ENCODE data around the gene UCKL1. TPM values are rescaled to one million over a fixed set of nuclear protein-coding genes. Genes with fewer than 3 reads are reported as not detected.

The UCKL1 gene
- total RNA-seq, 3 donors from 2014 or later = 37.4 to 57.8 (median 43.6) TPM

DNA sequence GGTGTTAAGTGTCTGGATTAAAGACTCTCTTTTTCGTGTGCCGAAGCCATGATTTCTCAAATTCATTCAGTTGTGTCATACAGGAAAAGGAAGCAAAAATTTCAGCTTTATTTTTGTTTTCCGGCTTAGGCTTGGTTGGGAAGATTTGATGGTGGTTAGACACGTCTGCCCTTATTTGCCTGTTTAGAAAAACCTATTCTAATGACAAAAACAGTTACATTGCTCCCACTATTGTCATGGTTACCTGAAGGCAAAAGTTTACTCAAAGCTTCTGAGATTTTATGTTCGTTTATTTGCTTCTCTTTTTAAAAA lies 60.3 kb downstream of the UCKL1 start:
- peak overlapping the region; percentile 40 for H3K4me3 ChIP-seq
- H3K4me1 ChIP-seq (ENCODE audit: low read depth) = peaks cover 33% of the 10 kb centered on the region
- intact Hi-C loops (cut with DNase I, micrococcal nuclease) = no loop called here
- H3K36me3 ChIP-seq (ENCODE audit: low read depth) = peaks cover 2% of the 10 kb centered on the region
- TF ChIP-seq, protein P1, sequence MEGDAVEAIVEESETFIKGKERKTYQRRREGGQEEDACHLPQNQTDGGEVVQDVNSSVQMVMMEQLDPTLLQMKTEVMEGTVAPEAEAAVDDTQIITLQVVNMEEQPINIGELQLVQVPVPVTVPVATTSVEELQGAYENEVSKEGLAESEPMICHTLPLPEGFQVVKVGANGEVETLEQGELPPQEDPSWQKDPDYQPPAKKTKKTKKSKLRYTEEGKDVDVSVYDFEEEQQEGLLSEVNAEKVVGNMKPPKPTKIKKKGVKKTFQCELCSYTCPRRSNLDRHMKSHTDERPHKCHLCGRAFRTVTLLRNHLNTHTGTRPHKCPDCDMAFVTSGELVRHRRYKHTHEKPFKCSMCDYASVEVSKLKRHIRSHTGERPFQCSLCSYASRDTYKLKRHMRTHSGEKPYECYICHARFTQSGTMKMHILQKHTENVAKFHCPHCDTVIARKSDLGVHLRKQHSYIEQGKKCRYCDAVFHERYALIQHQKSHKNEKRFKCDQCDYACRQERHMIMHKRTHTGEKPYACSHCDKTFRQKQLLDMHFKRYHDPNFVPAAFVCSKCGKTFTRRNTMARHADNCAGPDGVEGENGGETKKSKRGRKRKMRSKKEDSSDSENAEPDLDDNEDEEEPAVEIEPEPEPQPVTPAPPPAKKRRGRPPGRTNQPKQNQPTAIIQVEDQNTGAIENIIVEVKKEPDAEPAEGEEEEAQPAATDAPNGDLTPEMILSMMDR (IDR thresholded peaks at IDR 0.05) = no peak
- no peak for DNase-seq
- no peaks in the 10 kb centered on the region for H3K9me3 ChIP-seq
- ATAC-seq = no peak

DNA sequence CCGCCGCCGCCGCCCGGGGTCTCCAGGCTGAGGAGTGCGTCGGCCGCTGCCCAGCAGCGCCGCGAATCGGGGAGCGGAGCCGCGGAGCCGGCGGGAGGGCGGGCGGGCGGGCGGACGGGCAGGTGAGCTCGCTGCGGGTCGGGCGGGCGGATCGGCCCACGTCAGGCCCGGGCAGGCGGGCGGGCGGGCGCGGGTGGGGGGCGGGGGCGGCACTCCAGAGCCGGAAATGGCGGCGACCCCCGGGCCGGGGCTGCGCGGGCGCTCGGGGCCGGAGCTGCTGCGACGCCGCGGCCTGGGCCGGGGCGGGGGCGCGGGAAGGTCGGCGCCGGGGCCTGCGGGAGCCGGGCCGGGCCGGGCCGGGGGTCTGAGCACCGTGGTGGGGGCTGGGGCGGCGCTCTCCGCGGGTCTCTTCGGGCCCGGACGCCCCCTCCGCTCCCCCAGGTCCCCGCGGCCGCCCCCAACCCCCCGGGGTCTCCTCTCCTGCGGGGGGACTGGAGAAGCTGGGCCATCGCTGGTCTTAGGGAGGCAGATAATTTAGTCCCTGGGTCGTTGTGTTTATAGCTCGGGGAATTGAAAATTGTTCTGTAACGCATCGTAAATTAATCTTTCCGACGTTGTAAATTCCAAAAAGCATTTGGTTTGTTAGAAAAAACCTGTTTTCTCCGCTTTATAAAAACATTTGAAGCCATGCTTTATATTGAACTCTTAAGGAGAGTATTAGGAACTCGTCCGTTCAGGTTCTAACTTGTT lies 60.8 kb downstream of the UCKL1 start:
- TF ChIP-seq, protein P1 (IDR thresholded peaks at IDR 0.05) = no peak
- intact Hi-C loops (cut with DNase I, micrococcal nuclease) = no loop called here
- Histone ChIP-seq H3K36me3 (ENCODE audit: low read depth) (peaks cover 5% of the 10 kb centered on the region), H3K4me1 (ENCODE audit: low read depth) (peaks cover 31% of the 10 kb centered on the region), H3K4me3 (peak overlapping the region; percentile 40), H3K9me3 (no peaks in the 10 kb centered on the region)
- ATAC-seq (no peak), DNase-seq (peak in 1 of 3 donors; percentile 57)

DNA sequence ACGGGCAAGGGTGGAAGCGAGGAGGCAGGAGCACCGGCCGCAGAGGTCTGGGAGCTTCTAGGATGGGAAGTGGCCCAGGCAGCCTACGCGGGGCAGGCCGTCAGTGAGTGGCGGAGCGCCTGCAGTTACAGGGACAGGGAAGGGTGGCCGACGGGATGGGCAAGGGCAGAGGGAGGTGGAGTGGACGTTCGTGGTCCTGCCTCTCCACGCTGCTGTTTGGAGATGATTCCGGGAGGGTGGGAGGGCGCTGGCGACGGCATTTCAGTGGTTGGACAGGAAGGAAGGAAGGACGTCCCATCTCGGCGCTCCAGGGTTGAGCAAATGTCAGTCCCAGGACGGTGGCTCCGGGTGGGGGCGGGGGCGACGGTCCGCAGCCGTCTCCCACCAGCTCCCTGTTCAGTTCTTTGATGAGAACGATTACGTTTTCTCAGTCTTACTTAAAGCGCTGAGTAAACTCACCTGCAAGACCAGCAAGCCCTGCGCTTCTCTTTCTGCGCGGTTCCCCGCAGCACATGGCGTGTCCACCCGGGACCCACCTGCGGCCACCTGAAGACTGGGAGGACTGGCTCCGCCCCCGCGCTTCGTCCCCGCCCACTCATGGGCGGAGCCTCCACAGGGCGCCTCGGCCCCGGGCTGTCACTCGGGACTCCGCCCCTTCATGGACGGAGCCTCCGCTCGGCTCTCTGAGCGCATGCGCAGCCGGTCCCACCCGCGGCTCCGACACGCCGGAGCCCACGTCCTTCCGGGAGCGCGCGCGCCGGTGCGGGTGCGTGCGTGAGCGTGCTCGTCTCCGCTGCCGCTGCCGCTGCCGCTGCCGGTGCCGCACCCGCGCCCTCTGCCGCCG lies 61.6 kb downstream of the UCKL1 start, which contains the start of gene DNAJC5:
DNAJC5 (plus strand) TSS at position 769 of the 844 bp plus-strand sequence. CDS start 33,220 bp downstream, outside the sequence.
- DNase-seq (peak; percentile 96 to 98 (median 97)), ATAC-seq (peak; percentile 93)
- no peaks in the 10 kb centered on the region for H3K9me3 ChIP-seq
- H3K4me3 ChIP-seq = peak within 1 kb of the TSS; percentile 40
- peaks cover 31% of the 10 kb centered on the region for H3K4me1 ChIP-seq (ENCODE audit: low read depth)
- TF ChIP-seq, protein P1 (IDR thresholded peaks at IDR 0.05) = no peak
- peaks cover 5% of the 10 kb centered on the region for H3K36me3 ChIP-seq (ENCODE audit: low read depth)
- intact Hi-C loops (cut with DNase I, micrococcal nuclease) = no loop called here

DNA sequence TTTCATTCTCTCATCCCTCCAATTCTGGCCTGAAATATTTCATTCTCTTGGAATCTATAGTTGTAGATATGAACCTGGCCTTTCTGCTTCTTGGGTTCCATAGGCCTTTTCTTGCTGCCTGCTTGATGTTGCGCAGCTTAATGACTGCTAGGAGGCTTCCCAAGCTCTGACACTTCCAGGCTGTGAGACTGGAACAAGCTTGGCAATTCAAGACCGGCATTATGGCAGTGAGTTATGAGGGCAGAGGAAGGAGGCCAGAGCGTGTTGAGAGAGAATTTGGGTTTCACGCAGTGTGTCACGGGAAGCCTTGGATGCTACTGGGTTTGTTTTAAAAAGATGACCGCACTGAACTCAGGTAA lies 62.2 kb downstream of the UCKL1 start:
- DNase-seq (no peak), ATAC-seq (no peak)
- Histone ChIP-seq H3K4me1 (ENCODE audit: low read depth) (peaks cover 31% of the 10 kb centered on the region), H3K36me3 (ENCODE audit: low read depth) (peaks cover 5% of the 10 kb centered on the region), H3K9me3 (no peaks in the 10 kb centered on the region), H3K4me3 (no peak overlapping the region)
- intact Hi-C loops (cut with DNase I, micrococcal nuclease) = no loop called here
- TF ChIP-seq, protein P1 (IDR thresholded peaks at IDR 0.05) = no peak

DNA sequence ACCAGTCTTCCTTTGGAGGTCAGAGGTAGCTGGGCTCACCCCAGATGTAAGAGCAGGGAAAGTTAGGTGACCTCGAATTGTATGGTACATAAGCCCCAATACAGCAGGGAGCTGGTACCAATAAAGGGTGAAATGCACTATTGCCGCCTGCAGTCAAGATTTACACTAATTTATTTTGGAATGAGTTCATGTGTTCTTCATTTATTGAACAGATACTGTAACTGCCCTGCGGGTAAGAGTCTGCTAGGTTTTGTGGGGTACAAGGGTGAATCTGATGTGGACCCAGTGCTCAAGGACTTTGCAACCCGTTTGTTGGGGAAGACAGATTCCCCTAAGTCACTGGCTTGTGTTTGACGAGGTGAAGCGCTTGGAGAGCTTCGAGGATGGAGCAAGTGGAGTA lies 63.8 kb downstream of the UCKL1 start:
- intact Hi-C loops (cut with DNase I, micrococcal nuclease) = no loop called here
- Histone ChIP-seq H3K4me1 (ENCODE audit: low read depth) (peaks cover 21% of the 10 kb centered on the region), H3K36me3 (ENCODE audit: low read depth) (peaks cover 5% of the 10 kb centered on the region), H3K9me3 (no peaks in the 10 kb centered on the region), H3K4me3 (no peak overlapping the region)
- DNase-seq = no peak
- TF ChIP-seq, protein P1 (IDR thresholded peaks at IDR 0.05) = no peak
- no peak for ATAC-seq

All from mucosa of descending colon (tissue), 3 donors.